Upper lobe of left lung (tissue), 6 donors: ENCODE data around the gene TBX4. TPM values are rescaled to one million over a fixed set of nuclear protein-coding genes. Genes with fewer than 3 reads are reported as not detected.

Experiments used
- ATAC-seq, 2 donors: fragments of 200-7000 bp; cut with Tn5 transposase; one replicate each; pipeline ENCODE4 v1.9.1; 2022; ENCODE audit warnings: mild to moderate bottlenecking in 2 of 2, moderate library complexity in 2 of 2; ENCODE audit not compliant: low FRiP score in 2 of 2
- DNase-seq, 2 donors: peaks; one replicate each; pipeline ENCODE4 v3.0.0-alpha.2; 2019 to 2020
- H3K27ac ChIP-seq, 4 donors: fragments of 200-600 bp; sonication (generic); one replicate each; pipeline ENCODE4 v1.5.1; 2016 to 2019
- H3K27me3 ChIP-seq, 4 donors: fragments of 200-600 bp; sonication (generic); one replicate each; pipeline ENCODE4 v1.5.1; 2017 to 2019
- H3K36me3 ChIP-seq, 4 donors: fragments of 200-600 bp; sonication (generic); one replicate each; pipeline ENCODE4 v1.5.1; 2016 to 2019
- H3K4me1 ChIP-seq, 4 donors: fragments of 200-600 bp; sonication (generic); one replicate each; pipeline ENCODE4 v1.5.1; 2018 to 2019
- H3K4me3 ChIP-seq, 4 donors: fragments of 200-600 bp; sonication (generic); one replicate each; pipeline ENCODE4 v1.5.1; 2017 to 2019; ENCODE audit warnings: mild to moderate bottlenecking in 2 of 4, moderate library complexity in 1 of 4
- H3K9me3 ChIP-seq, 4 donors: fragments of 200-600 bp; sonication (generic); one replicate each; pipeline ENCODE4 v1.5.1; 2018 to 2019
- EP300 ChIP-seq, 4 donors: sonication (generic); formaldehyde crosslinking; IDR thresholded peaks; one replicate each; pipeline ENCODE4 v1.5.1; 2017; ENCODE audit warnings: antibody characterized with exemption in 4 of 4, control low read depth in 2 of 4
- POLR2A ChIP-seq, 4 donors: fragments of 450-650 bp; IDR thresholded peaks; one replicate each; pipeline ENCODE4 v1.5.1; 2016 to 2017; ENCODE audit warnings: antibody characterized with exemption in 4 of 4, mild to moderate bottlenecking in 2 of 4
- POLR2AphosphoS5 ChIP-seq, 2 donors: sonication (generic); formaldehyde crosslinking; IDR thresholded peaks; one replicate each; pipeline ENCODE4 v1.5.1; 2017; ENCODE audit warnings: antibody characterized with exemption in 2 of 2
- WGBS, 2 donors: methylation state at CpG; one replicate each; pipeline ENCODE4 v1.1.5; 2017 to 2018; 5-methylcytosine and 5-hydroxymethylcytosine counted together
- total RNA-seq, 6 donors: library from RNA; depleted of rRNA in 4 of 6; stranded (reverse); fragments of >200 nt in 4 of 6; gene quantifications; one replicate each; pipeline versions ENCODE4 v1.1.0 to v1.2.1, GENCODE V29; 2016 to 2021
- TF ChIP-seq, protein P1 (sequence below), 6 experiments: fragments of 450-650 bp in 4 of 6; fragments of 200-600 bp in 2 of 6; sonication (generic) in 2 of 6; IDR thresholded peaks; one replicate each; pipeline ENCODE4 v1.5.1; 2016 to 2019; ENCODE audit warnings: antibody characterized with exemption in 6 of 6
- donor health status: DM: no; HTN: no; CAD: no; lungs with moderate emphysema.
- donor health status: DM: no; HTN: yes; CAD: no; lungs with severe emphysema.

The TBX4 gene
- total RNA-seq, 6 donors from 2014 or later: 10.2 to 69.1 (median 22.7) TPM

DNA sequence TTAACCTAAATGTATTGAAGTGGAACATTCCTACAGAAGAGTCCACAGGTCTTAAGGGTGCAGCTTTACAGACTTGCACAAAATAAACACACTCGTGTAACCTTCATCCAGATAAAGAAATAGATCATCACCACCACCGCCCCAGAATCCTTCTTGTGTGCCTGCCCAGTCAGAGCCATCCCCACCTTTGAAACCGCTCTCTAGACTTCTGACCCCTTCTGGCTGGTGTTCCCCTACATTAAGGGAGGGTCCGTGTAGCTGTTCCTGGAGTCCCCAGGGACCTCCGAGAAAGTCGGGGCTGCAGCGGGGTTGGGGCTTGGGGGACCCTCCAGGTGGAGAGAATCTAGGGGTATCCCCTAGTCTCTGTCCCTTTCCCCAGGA lies 9.4 kb downstream of the TBX4 start:
- Histone ChIP-seq H3K4me1 (peaks cover 17 to 34% (median 24%) of the 10 kb centered on the region in 4 donors), H3K27me3 (peaks cover 0 to 37% (median 19%) of the 10 kb centered on the region in 4 donors), H3K36me3 (no peaks in the 10 kb centered on the region), H3K4me3 (peak overlapping the region in 3 of 4 donors; percentile 6 to 30 (median 12)), H3K9me3 (no peaks in the 10 kb centered on the region), H3K27ac (peak overlapping the region; percentile 71 to 92 (median 82))
- no peak for TF ChIP-seq POLR2AphosphoS5 (IDR thresholded peaks at IDR 0.05)
- TF ChIP-seq EP300 (IDR thresholded peaks at IDR 0.05): no peak
- no peak for TF ChIP-seq POLR2A (IDR thresholded peaks at IDR 0.05)
- TF ChIP-seq, protein P1, sequence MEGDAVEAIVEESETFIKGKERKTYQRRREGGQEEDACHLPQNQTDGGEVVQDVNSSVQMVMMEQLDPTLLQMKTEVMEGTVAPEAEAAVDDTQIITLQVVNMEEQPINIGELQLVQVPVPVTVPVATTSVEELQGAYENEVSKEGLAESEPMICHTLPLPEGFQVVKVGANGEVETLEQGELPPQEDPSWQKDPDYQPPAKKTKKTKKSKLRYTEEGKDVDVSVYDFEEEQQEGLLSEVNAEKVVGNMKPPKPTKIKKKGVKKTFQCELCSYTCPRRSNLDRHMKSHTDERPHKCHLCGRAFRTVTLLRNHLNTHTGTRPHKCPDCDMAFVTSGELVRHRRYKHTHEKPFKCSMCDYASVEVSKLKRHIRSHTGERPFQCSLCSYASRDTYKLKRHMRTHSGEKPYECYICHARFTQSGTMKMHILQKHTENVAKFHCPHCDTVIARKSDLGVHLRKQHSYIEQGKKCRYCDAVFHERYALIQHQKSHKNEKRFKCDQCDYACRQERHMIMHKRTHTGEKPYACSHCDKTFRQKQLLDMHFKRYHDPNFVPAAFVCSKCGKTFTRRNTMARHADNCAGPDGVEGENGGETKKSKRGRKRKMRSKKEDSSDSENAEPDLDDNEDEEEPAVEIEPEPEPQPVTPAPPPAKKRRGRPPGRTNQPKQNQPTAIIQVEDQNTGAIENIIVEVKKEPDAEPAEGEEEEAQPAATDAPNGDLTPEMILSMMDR (IDR thresholded peaks at IDR 0.05): no peak
- 6% methylated on average over 5 to 7 of the region's 7 CpGs for WGBS, 2 donors
- DNase-seq (peak in 1 of 2 donors; percentile 9), ATAC-seq (no peak)

DNA sequence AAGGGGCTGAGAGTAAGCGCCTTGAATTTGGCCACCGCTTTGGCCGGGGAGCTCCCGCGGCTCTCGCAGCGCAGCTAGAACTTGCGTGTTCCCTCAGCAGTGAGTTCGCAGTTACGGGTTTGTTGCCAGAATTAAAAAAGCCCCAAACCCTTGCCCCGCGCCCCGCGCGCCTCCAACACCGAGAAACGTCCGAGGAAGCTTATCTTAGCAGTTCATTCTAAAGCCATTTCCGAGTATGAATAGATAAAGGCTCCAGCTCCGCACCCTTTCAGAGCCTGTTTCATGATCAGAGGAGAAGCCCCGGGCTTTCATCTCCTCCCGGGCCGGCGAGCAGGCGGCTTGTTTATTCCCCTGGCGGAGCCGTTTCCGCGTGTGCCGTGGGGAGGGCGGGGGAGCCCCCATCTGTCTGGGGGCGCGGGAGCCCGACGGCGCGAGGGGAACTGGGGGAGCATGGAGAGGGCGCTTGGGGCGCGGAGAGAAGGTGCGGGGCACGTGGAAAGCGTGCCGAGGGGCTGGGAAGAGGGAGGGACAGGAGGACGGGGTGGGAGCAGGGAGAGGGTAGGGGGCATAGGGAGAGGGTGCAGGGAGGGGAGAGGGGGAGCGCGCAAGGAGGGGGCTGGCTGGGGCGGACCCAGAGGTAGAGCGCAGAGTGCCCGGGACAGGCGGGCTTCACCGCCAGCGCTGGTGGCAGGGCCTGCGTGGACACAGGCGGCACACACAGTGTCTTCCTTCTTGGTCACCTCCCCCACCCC lies 9.9 kb downstream of the TBX4 start:
- Histone ChIP-seq H3K9me3 (no peaks in the 10 kb centered on the region), H3K27me3 (peaks cover 0 to 31% (median 14%) of the 10 kb centered on the region in 4 donors), H3K27ac (peak overlapping the region; percentile 71 to 92 (median 82)), H3K4me1 (peaks cover 17 to 29% (median 21%) of the 10 kb centered on the region in 4 donors), H3K36me3 (no peaks in the 10 kb centered on the region), H3K4me3 (peak overlapping the region in 3 of 4 donors; percentile 6 to 30 (median 12))
- DNase-seq (peak; percentile 3 to 82), ATAC-seq (no peak)
- TF ChIP-seq, protein P1 (IDR thresholded peaks at IDR 0.05): no peak
- TF ChIP-seq POLR2AphosphoS5 (IDR thresholded peaks at IDR 0.05): no peak
- TF ChIP-seq POLR2A (IDR thresholded peaks at IDR 0.05): no peak
- 7 to 13% methylated on average over 25 to 41 of the region's 55 CpGs for WGBS, 2 donors

DNA sequence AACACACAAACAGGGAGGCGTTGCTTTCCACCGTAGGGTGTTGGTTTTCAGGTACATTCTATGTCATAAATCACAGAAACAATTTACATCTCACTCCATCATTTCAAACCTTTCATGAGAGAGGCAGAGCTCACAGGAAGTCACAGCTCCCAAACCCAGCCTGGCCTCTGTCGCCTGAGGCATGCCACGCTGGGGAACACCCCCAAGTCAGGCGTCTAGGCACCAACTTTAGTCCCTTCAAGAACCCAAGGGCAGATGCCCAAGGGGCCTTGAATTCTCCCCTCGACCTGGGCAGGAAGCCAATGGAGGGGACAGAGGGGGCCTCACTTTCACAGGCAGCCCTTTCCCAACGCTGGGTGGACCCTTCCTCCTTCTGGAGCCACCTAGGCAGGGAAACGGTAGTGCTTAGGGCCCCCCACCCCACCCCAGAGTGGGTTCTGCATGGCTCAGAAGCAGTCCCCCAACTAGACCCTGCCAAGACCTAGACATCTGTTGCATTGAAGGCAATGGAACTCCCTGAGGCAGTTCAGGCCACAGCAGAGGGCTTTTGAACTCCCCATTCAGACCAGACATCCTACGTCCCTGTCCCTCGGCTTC lies 10.6 kb downstream of the TBX4 start:
- Histone ChIP-seq H3K9me3 (no peaks in the 10 kb centered on the region), H3K4me3 (no peak overlapping the region), H3K36me3 (peaks cover 0 to 2% (median 0%) of the 10 kb centered on the region in 4 donors), H3K27ac (peak overlapping the region; percentile 71 to 92 (median 82)), H3K27me3 (peaks cover 0 to 26% (median 9%) of the 10 kb centered on the region in 4 donors), H3K4me1 (peaks cover 13 to 29% (median 21%) of the 10 kb centered on the region in 4 donors)
- no peak for TF ChIP-seq POLR2AphosphoS5 (IDR thresholded peaks at IDR 0.05)
- TF ChIP-seq, protein P1 (IDR thresholded peaks at IDR 0.05): no peak
- no peak for DNase-seq
- ATAC-seq: no peak
- 41 to 50% methylated on average over 7 to 10 of the region's 10 CpGs for WGBS, 2 donors

DNA sequence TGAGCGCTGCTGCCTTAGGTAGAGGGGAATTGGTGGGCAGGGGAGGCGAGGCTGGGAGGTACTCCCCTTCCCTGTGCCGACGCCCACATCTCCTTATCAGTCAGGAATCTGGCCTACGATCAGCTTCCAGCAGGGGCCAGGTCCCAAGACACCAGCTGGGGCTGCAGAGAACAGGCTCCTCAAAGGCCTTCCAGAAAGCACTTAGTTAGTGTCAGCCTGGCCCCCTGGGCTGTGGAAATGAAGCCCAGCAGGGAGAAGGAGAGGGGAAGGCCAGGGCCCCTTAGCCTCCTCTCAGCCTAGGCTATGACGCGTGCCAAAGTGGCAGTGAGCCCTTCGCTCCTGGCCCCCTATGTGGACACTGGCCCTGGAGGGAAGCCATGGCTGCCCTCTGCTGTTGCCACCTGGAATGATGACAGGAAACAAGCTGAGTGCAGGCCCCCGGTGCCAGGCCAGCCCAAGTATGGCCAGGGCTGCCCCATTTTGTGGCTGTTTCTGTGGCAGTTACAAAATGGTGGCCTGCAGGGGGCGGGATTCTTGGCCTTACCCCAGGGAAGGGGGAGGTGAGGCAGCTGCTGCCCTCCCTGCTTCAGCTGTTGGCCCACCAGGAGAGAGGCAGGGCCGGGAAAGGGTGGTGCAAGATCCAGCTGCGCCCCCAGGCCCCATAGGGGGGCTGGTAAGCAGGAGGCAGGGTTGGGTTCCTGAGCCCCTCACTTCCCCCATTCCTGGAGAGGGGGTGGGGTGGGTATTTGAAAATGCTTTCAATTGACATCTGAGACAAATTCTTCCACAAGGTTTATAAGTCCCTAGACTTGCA lies 11.3 kb downstream of the TBX4 start:
- H3K27ac ChIP-seq: peak overlapping the region; percentile 71 to 92 (median 82)
- peaks cover 13 to 34% (median 26%) of the 10 kb centered on the region in 4 donors for H3K4me1 ChIP-seq
- peak in 1 of 2 donors; percentile 62 for DNase-seq
- H3K27me3 ChIP-seq: peaks cover 0 to 21% (median 8%) of the 10 kb centered on the region in 4 donors
- H3K36me3 ChIP-seq: peaks cover 0 to 6% (median 0%) of the 10 kb centered on the region in 4 donors
- ATAC-seq: peak in 1 of 2 donors; percentile 12
- TF ChIP-seq, protein P1 (IDR thresholded peaks at IDR 0.05): peak in 1 of 6 experiments; percentile 8
- no peak for TF ChIP-seq POLR2AphosphoS5 (IDR thresholded peaks at IDR 0.05)
- TF ChIP-seq POLR2A (IDR thresholded peaks at IDR 0.05): no peak
- H3K9me3 ChIP-seq: no peaks in the 10 kb centered on the region
- 85 to 89% methylated on average over 9 to 12 of the region's 12 CpGs for WGBS, 2 donors
- H3K4me3 ChIP-seq: no peak overlapping the region
